Mononuclear cell (primary cell): ENCODE measurements around the gene PPM1J. TPM values are rescaled to one million over a fixed set of nuclear protein-coding genes. Genes with fewer than 3 reads are reported as not detected.

Source experiments
- H3K27me3 ChIP-seq: 2 replicates; pipeline ENCODE4 v1.6.0; 2011; ENCODE audit warnings: low read length, control low read depth; ENCODE audit not compliant: insufficient read depth
- H3K4me1 ChIP-seq: 2 replicates; pipeline ENCODE4 v1.5.1; 2011; ENCODE audit warnings: mild to moderate bottlenecking, low read length, control low read depth; ENCODE audit not compliant: insufficient read depth
- H3K4me3 ChIP-seq: 2 replicates; pipeline ENCODE4 v1.5.1; 2011; ENCODE audit warnings: mild to moderate bottlenecking, low read length, moderate library complexity
- H3K9me3 ChIP-seq: 2 replicates; pipeline ENCODE4 v1.5.1; 2011; ENCODE audit warnings: low read depth, mild to moderate bottlenecking, control low read depth, low read length
- total RNA-seq: library from RNA; depleted of rRNA; stranded (reverse); fragments of >200 nt; gene quantifications from one replicate; pipeline ENCODE4 v1.2.3, GENCODE V29; 2012

PPM1J gene
- total RNA-seq, 1 donor: 0.63 TPM

GRCh38 chr1:112673592-112674439 lies 41.3 kb downstream of the PPM1J start:
- Histone ChIP-seq H3K4me3 (peak overlapping the region; percentile 83), H3K9me3 (no peaks in the 10 kb centered on the region), H3K27me3 (no peaks in the 10 kb centered on the region), H3K4me1 (peaks cover 30% of the 10 kb centered on the region)

DNA sequence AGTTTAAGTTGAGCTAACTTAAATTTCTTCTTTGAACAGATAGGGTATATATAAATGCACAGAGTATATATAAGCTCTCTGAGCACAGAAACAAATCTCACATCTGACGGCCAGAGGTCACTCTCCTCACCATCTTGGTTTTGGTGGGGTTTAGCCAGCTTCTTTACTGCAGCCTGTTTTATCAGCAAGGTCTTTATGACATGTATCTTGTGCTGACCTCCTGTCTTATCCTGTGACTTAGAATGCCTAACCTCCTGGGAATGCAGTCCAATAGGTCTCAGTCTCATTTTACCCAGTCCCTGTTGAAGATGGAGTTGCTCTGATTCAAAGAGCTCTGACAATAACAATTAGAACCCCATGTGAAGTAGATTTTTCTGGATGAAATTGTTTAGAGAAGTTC lies 42.3 kb downstream of the PPM1J start:
- peaks cover 30% of the 10 kb centered on the region for H3K4me1 ChIP-seq
- H3K4me3 ChIP-seq: no peak overlapping the region
- H3K27me3 ChIP-seq: no peaks in the 10 kb centered on the region
- no peaks in the 10 kb centered on the region for H3K9me3 ChIP-seq

- H3K9me3 ChIP-seq: no peaks in the 10 kb centered on the region
- H3K4me3 ChIP-seq: no peak overlapping the region
- peaks cover 30% of the 10 kb centered on the region for H3K4me1 ChIP-seq
- H3K27me3 ChIP-seq: no peaks in the 10 kb centered on the region
Observed at GRCh38 chr1:112672009-112672408, 43.1 kb downstream of the PPM1J start.

- Histone ChIP-seq H3K4me3 (no peak overlapping the region), H3K27me3 (no peaks in the 10 kb centered on the region), H3K9me3 (no peaks in the 10 kb centered on the region), H3K4me1 (no peaks in the 10 kb centered on the region)
Observed at GRCh38 chr1:112666946-112667345, 48.2 kb downstream of the PPM1J start.

DNA sequence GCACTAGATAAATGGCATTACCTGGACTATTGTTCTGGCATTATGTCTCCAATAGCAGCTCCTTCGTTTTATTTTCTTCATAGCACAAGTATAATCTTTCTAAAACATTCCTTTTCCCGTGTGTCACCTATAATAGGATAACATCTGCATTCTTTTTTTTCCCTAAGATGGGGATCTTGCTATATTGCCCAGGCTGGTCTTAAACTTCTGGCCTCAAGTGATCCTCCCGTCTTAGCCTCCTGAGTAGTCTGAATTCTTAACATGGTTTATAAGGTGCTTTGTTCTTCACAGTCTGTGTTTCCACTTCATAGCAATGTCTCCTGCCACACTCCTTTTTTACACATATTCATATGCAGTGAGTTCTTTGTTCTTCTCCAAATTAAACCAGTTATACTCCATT lies 49.3 kb downstream of the PPM1J start:
- no peaks in the 10 kb centered on the region for H3K9me3 ChIP-seq

More for the DNA sequence above, 49.3 kb downstream of the PPM1J start:
- H3K4me3 ChIP-seq: no peak overlapping the region
- H3K4me1 ChIP-seq: no peaks in the 10 kb centered on the region
- no peaks in the 10 kb centered on the region for H3K27me3 ChIP-seq

Other genes starting within 250 kb of the PPM1J start
- 0.31 TPM for gene WNT2B, start 206.4 kb downstream of the PPM1J start, total RNA-seq
- 30.5 TPM for gene ST7L, start 96.2 kb downstream of the PPM1J start, total RNA-seq
- 248 TPM for gene CAPZA1, start 95.5 kb downstream of the PPM1J start, total RNA-seq
- 27.2 TPM for gene MOV10, start 40.7 kb downstream of the PPM1J start, total RNA-seq
- gene RHOC, start 8.2 kb downstream of the PPM1J start, total RNA-seq: 60.4 TPM
- 15.2 TPM for gene SLC16A1, start 240.9 kb upstream of the PPM1J start, total RNA-seq